Smooth muscle cell (in vitro differentiated cells): Measurements from ENCODE around the gene ZNF22. TPM values are rescaled to one million over a fixed set of nuclear protein-coding genes. Genes with fewer than 3 reads are reported as not detected.

ENCODE experiments used
- DNase-seq: peaks from one replicate; lab custom pipeline; 2025; ENCODE audit not compliant: unreplicated experiment; lab: John Stamatoyannopoulos, UW
- H2AFZ ChIP-seq: fragments of 200-600 bp; sonication (generic); 2 replicates; pipeline ENCODE4 v1.6.0; 2016; ENCODE audit warnings: antibody characterized with exemption, low read depth, mild to moderate bottlenecking
- H3F3A ChIP-seq: fragments of 200-600 bp; sonication (generic); 2 replicates; pipeline ENCODE4 v1.6.0; 2017; ENCODE audit warnings: antibody characterized with exemption, low read depth
- H3K27ac ChIP-seq: fragments of 200-600 bp; sonication (generic); 2 replicates; pipeline ENCODE4 v1.5.1; 2016; ENCODE audit warnings: low read depth, mild to moderate bottlenecking
- H3K27me3 ChIP-seq: fragments of 200-600 bp; sonication (generic); 2 replicates; pipeline ENCODE4 v1.6.1; 2016; ENCODE audit warnings: low read depth, mild to moderate bottlenecking
- H3K36me3 ChIP-seq: fragments of 200-600 bp; sonication (generic); 2 replicates; pipeline ENCODE4 v1.5.1; 2016; ENCODE audit warnings: low read depth
- H3K4me1 ChIP-seq: fragments of 200-600 bp; sonication (generic); 2 replicates; pipeline ENCODE4 v1.5.1; 2016; ENCODE audit warnings: low read depth
- H3K4me2 ChIP-seq: fragments of 200-600 bp; sonication (generic); 2 replicates; pipeline ENCODE4 v1.6.0; 2016; ENCODE audit warnings: mild to moderate bottlenecking
- H3K4me3 ChIP-seq: fragments of 200-600 bp; sonication (generic); 2 replicates; pipeline ENCODE4 v1.5.1; 2016; ENCODE audit warnings: mild to moderate bottlenecking
- H3K79me2 ChIP-seq: fragments of 200-600 bp; sonication (generic); 2 replicates; pipeline ENCODE4 v1.6.0; 2016; ENCODE audit warnings: low read depth, mild to moderate bottlenecking
- H3K9ac ChIP-seq: fragments of 200-600 bp; sonication (generic); 2 replicates; pipeline ENCODE4 v1.6.0; 2016; ENCODE audit warnings: low read depth
- H3K9me3 ChIP-seq: fragments of 200-600 bp; sonication (generic); replicated peaks from 2 replicates; pipeline ENCODE4 v1.5.1; 2016; ENCODE audit warnings: low read depth
- H4K20me1 ChIP-seq: fragments of 200-600 bp; sonication (generic); 2 replicates; pipeline ENCODE4 v1.6.0; 2016; ENCODE audit warnings: low read depth
- WGBS: methylation state at CpG from one replicate; pipeline ENCODE4 v1.1.7; 2016; ENCODE audit warnings: low lambda C conversion rate; 5-methylcytosine and 5-hydroxymethylcytosine counted together
- polyA plus RNA-seq: library from polyadenylated mRNA; unstranded; fragments of >200 nt; fragmentation: Nextera tagmentation; extraction: Ambion mirVana; gene quantifications from 2 replicates; pipeline ENCODE4 v1.2.1, GENCODE V29; 2016
- total RNA-seq: library from RNA; depleted of rRNA; stranded (reverse); fragments of >200 nt; gene quantifications from 2 replicates; pipeline ENCODE4 v1.2.3, GENCODE V29; 2014
- TF ChIP-seq, protein P1 (sequence below): fragments of 200-600 bp; sonication (generic); IDR thresholded peaks from 2 replicates; pipeline ENCODE4 v1.5.1; 2017; ENCODE audit warnings: borderline replicate concordance, mild to moderate bottlenecking, antibody characterized with exemption; ENCODE audit not compliant: insufficient read depth, poor library complexity, severe bottlenecking

ZNF22 gene
- total and polyA plus RNA-seq, 2 experiments from 2014 or later = 30.7 to 38.9 TPM

DNA sequence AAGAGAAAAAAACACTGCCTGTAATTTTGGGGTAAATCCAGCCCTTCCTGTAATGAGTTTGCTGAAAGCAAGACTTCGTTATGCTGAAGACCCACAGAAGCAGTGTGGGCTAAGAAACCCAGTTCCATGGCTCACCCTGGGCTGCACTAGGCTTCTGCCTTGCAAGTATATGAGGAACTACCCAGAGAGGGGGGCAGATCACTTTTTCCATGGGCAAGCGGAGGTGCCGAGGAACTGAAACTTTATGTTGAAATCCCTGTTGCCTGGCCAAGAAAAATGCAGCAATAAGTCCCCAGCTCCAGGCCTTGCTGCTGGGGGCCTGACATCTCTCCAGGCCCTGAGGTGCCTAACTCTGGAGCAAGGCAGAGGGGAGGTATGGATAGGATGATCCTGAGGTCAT is 32.6 kb upstream of the ZNF22 start:
- Histone ChIP-seq H3K4me3 (no peak overlapping the region), H3K9me3 (no peaks in the 10 kb centered on the region), H3F3A (no peaks in the 10 kb centered on the region), H2AFZ (no peak overlapping the region), H3K79me2 (no peaks in the 10 kb centered on the region), H3K27me3 (no peaks in the 10 kb centered on the region), H3K36me3 (no peaks in the 10 kb centered on the region), H3K27ac (no peak overlapping the region), H4K20me1 (no peaks in the 10 kb centered on the region), H3K4me2 (no peak overlapping the region), H3K9ac (no peak overlapping the region), H3K4me1 (peaks cover 25% of the 10 kb centered on the region)
- WGBS = 31% methylated on average over 3 of the region's 3 CpGs
- TF ChIP-seq, protein P1, sequence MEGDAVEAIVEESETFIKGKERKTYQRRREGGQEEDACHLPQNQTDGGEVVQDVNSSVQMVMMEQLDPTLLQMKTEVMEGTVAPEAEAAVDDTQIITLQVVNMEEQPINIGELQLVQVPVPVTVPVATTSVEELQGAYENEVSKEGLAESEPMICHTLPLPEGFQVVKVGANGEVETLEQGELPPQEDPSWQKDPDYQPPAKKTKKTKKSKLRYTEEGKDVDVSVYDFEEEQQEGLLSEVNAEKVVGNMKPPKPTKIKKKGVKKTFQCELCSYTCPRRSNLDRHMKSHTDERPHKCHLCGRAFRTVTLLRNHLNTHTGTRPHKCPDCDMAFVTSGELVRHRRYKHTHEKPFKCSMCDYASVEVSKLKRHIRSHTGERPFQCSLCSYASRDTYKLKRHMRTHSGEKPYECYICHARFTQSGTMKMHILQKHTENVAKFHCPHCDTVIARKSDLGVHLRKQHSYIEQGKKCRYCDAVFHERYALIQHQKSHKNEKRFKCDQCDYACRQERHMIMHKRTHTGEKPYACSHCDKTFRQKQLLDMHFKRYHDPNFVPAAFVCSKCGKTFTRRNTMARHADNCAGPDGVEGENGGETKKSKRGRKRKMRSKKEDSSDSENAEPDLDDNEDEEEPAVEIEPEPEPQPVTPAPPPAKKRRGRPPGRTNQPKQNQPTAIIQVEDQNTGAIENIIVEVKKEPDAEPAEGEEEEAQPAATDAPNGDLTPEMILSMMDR = no peak
- no peak for DNase-seq

DNA sequence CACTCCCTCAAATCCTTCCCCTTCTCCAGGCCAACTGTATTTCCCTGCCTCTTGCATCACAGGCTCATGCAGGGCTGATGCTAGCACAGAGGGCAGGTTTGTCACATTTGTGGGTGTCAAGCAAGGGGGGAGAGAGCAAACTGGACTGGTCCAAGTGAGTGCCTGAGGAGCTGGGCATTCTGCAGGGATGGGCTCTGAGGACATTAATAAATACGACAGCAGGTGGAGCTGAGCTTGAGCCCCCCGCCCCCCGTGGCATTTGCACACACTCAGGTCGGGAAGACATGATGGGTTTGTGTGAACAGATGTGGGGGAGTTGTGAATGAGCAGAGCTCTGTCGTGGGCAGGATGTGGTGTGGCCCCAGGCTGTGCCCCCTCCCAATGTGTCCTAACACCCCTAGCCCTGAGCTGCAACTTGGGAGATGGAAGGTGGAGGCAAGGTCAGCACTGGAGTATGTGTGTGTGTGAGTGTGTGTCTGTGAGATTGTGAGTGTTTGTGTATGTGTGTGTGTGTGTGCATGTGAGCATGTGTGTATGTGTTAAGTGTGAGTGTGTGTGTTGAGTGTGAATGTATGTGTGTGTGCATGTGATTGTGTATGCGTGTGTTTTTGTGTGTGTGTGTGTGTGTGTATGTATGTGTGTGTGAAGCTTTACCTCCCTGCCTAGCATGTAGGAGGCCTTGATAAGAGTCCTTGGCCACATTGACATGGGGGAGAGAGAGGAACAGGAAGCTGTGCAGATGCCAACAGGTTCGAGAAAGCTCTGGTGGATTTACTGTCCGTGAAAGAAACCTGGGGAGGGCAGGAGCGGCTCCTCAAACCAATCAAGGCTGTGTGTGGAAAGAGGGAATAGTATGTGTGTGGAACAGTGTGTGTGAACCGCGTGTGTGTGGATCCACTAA is 32.0 kb upstream of the ZNF22 start:
- WGBS = 90% methylated on average over 11 of the region's 11 CpGs
- Histone ChIP-seq H2AFZ (no peak overlapping the region), H3K4me2 (no peak overlapping the region), H3K4me1 (peaks cover 20% of the 10 kb centered on the region), H4K20me1 (no peaks in the 10 kb centered on the region), H3K9ac (no peak overlapping the region), H3K27me3 (no peaks in the 10 kb centered on the region), H3K36me3 (no peaks in the 10 kb centered on the region), H3K27ac (no peak overlapping the region), H3F3A (no peaks in the 10 kb centered on the region), H3K4me3 (no peak overlapping the region), H3K9me3 (no peaks in the 10 kb centered on the region), H3K79me2 (no peaks in the 10 kb centered on the region)
- TF ChIP-seq, protein P1 = no peak
- no peak for DNase-seq

DNA sequence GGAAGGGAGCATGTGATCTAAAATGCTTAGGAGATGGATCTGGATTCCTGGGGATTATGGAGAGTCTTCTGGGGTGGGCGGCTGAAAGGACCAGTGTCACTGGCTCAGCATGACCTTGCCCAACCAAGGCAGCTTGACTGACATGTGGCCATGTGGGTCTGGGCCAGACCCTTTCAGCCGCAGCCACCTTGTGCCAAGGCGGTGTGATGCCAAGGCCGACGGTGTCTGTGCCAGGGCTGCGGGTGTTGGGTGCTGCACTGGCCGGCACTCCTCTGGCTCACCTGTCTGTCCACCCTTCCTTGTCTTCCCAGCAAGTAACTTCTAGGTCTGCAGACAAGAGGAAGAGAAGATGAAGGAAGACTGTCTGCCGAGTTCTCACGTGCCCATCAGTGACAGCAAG is 30.9 kb upstream of the ZNF22 start:
- no peak for DNase-seq
- no peaks in the 10 kb centered on the region for H3F3A ChIP-seq
- H3K79me2 ChIP-seq = no peaks in the 10 kb centered on the region
- H4K20me1 ChIP-seq = no peaks in the 10 kb centered on the region
- H3K9me3 ChIP-seq = no peaks in the 10 kb centered on the region
- no peak overlapping the region for H2AFZ ChIP-seq
- H3K4me1 ChIP-seq = peaks cover 9% of the 10 kb centered on the region
- no peak overlapping the region for H3K4me3 ChIP-seq
- no peaks in the 10 kb centered on the region for H3K27me3 ChIP-seq
- H3K27ac ChIP-seq = no peak overlapping the region
- TF ChIP-seq, protein P1 = no peak
- H3K36me3 ChIP-seq = no peaks in the 10 kb centered on the region
- no peak overlapping the region for H3K4me2 ChIP-seq
- 94% methylated on average over 9 of the region's 9 CpGs for WGBS
- H3K9ac ChIP-seq = no peak overlapping the region

DNA sequence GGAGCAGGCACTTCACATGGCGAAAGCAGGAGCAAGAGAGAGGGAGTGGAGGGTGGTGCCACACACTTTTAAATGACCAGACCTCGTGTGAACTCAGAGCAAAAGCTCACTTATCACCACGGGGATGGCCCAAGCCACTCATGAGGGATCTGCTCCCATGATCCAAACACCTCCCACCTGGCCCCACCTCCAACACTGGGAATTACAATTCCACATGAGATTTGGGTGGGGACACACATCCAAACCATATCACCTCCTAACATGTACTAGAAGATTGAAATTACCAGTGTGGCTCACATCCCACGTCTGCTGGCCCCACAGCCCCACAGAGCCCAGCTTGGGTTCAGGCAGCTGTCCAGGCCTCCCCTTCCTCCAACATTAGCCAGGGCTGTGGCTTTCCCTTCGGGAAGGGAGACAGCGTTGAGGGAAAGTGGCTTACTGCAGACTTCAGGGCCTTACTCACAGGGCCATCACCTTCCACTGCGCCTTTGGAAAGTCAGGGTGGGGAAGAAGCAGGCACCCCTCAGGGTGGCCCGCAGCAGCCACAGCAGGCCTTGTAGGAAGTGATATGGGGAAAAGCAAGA is 29.8 kb upstream of the ZNF22 start:
- no peak overlapping the region for H3K9ac ChIP-seq
- H2AFZ ChIP-seq = no peak overlapping the region
- TF ChIP-seq, protein P1 = no peak
- no peaks in the 10 kb centered on the region for H3F3A ChIP-seq
- H3K27ac ChIP-seq = no peak overlapping the region
- no peaks in the 10 kb centered on the region for H3K79me2 ChIP-seq
- H3K36me3 ChIP-seq = no peaks in the 10 kb centered on the region
- no peaks in the 10 kb centered on the region for H4K20me1 ChIP-seq
- WGBS = 96% methylated on average over 8 of the region's 8 CpGs
- no peak for DNase-seq
- H3K4me2 ChIP-seq = no peak overlapping the region
- no peaks in the 10 kb centered on the region for H3K27me3 ChIP-seq
- H3K4me3 ChIP-seq = no peak overlapping the region
- H3K9me3 ChIP-seq = no peaks in the 10 kb centered on the region
- H3K4me1 ChIP-seq = peaks cover 8% of the 10 kb centered on the region
